SH-SY5Y (cell line): ENCODE measurements around the gene MIS18A.

Experiments
- GATA2 ChIP-seq: IDR thresholded peaks from 2 replicates; pipeline ENCODE4 v1.6.1; 2011; ENCODE audit warnings: mild to moderate bottlenecking, low read depth, low read length
- GATA3 ChIP-seq: IDR thresholded peaks from 2 replicates; pipeline ENCODE4 v1.6.1; 2011; ENCODE audit warnings: low read depth, mild to moderate bottlenecking, low read length, moderate library complexity

- TF ChIP-seq GATA3 (no peak), GATA2 (no peak)
Observed at GRCh38 chr21:32240851-32241687, 37.8 kb downstream of the MIS18A start.
